Gastroesophageal sphincter (tissue), 4 donors: ENCODE results near the gene STAC2. TPM values are rescaled to one million over a fixed set of nuclear protein-coding genes. Genes with fewer than 3 reads are reported as not detected.

Experiments used
- ATAC-seq: fragments of 150-250 bp; one replicate; pipeline ENCODE4 v1.9.1; 2016; ENCODE audit warnings: mild to moderate bottlenecking, moderate library complexity
- H3K27ac ChIP-seq, 4 donors: fragments of 200-600 bp; sonication (generic) in 3 of 4; 1 replicate in 3 of 4; 2 replicates in 1 of 4; pipeline ENCODE4 v1.5.1; 2016 to 2019
- H3K27me3 ChIP-seq: fragments of 200-600 bp; sonication (generic); one replicate; pipeline ENCODE4 v1.5.1; 2019
- H3K36me3 ChIP-seq, 2 donors: fragments of 200-600 bp; sonication (generic); one replicate each; pipeline ENCODE4 v1.5.1; 2019; ENCODE audit warnings: control low read depth in 1 of 2
- H3K4me1 ChIP-seq, 3 donors: fragments of 200-600 bp; sonication (generic); 1 replicate in 2 of 3; 2 replicates in 1 of 3; pipeline ENCODE4 v1.5.1; 2016 to 2019; ENCODE audit warnings: control low read depth in 2 of 3
- H3K4me3 ChIP-seq, 2 donors: fragments of 200-600 bp; sonication (generic); one replicate each; pipeline ENCODE4 v1.5.1; 2019; ENCODE audit warnings: mild to moderate bottlenecking in 1 of 2, moderate library complexity in 1 of 2
- H3K9me3 ChIP-seq, 3 donors: fragments of 200-600 bp; sonication (generic); one replicate each; pipeline ENCODE4 v1.5.1; 2017 to 2019; ENCODE audit warnings: control low read depth in 2 of 3
- CTCF ChIP-seq, 4 experiments: fragments of 200-600 bp in 2 of 4; fragments of 450-650 bp in 2 of 4; sonication (generic) in 1 of 4; IDR thresholded peaks; one replicate each; pipeline ENCODE4 v1.5.1; 2017 to 2019; ENCODE audit warnings: antibody characterized with exemption in 4 of 4, mild to moderate bottlenecking in 2 of 4, moderate library complexity in 2 of 4
- EP300 ChIP-seq: sonication (generic); formaldehyde crosslinking; IDR thresholded peaks from one replicate; pipeline ENCODE4 v1.6.1; 2017; ENCODE audit warnings: antibody characterized with exemption, mild to moderate bottlenecking
- POLR2A ChIP-seq, 2 donors: fragments of 450-650 bp; IDR thresholded peaks; one replicate each; pipeline ENCODE4 v1.6.1; 2017; ENCODE audit warnings: antibody characterized with exemption in 2 of 2, mild to moderate bottlenecking in 2 of 2, moderate library complexity in 1 of 2
- POLR2AphosphoS5 ChIP-seq: sonication (generic); formaldehyde crosslinking; IDR thresholded peaks from one replicate; pipeline ENCODE4 v1.6.1; 2017; ENCODE audit warnings: antibody characterized with exemption
- WGBS, 2 donors: methylation state at CpG; one replicate each; pipeline ENCODE4 v1.1.5; 2018; ENCODE audit warnings: low coverage in 1 of 2; 5-methylcytosine and 5-hydroxymethylcytosine counted together
- total RNA-seq, 4 donors: library from RNA; depleted of rRNA; stranded (reverse); fragments of >200 nt; gene quantifications; one replicate each; pipeline ENCODE4 v1.1.0, GENCODE V29; 2016

The STAC2 gene
- total RNA-seq, 4 donors from 2014 or later = 0.13 to 0.57 TPM; not detected in 2

- peaks cover 54% of the 10 kb centered on the region for H3K27me3 ChIP-seq
- TF ChIP-seq POLR2A (IDR thresholded peaks at IDR 0.05) (no peak), CTCF (IDR thresholded peaks at IDR 0.05) (no peak), POLR2AphosphoS5 (no peak), EP300 (no peak)
- H3K4me1 ChIP-seq = peaks cover 0 to 23% (median 18%) of the 10 kb centered on the region in 3 donors
- 50 to 100% methylated on average over 1 of the region's 9 CpGs for WGBS, 2 donors
- no peaks in the 10 kb centered on the region for H3K9me3 ChIP-seq
- ATAC-seq = no peak
- H3K36me3 ChIP-seq = no peaks in the 10 kb centered on the region
- no peak overlapping the region for H3K4me3 ChIP-seq
- H3K27ac ChIP-seq = no peak overlapping the region
Measured at GRCh38 chr17:39222866-39223834, 2.6 kb downstream of the STAC2 start.

GRCh38 chr17:39222151-39222550, 3.6 kb downstream of the STAC2 start:
- H3K27me3 ChIP-seq = peaks cover 53% of the 10 kb centered on the region
- WGBS, 2 donors = no CpG with 5 or more reads among the region's 7 CpGs
- no peak for ATAC-seq
- no peaks in the 10 kb centered on the region for H3K9me3 ChIP-seq
- no peak overlapping the region for H3K4me3 ChIP-seq
- no peak for TF ChIP-seq CTCF (IDR thresholded peaks at IDR 0.05)
- no peak for TF ChIP-seq EP300
- no peak for TF ChIP-seq POLR2AphosphoS5
- TF ChIP-seq POLR2A (IDR thresholded peaks at IDR 0.05) = no peak
- peaks cover 0 to 23% (median 18%) of the 10 kb centered on the region in 3 donors for H3K4me1 ChIP-seq
- H3K27ac ChIP-seq = no peak overlapping the region
- no peaks in the 10 kb centered on the region for H3K36me3 ChIP-seq

- Histone ChIP-seq H3K9me3 (no peaks in the 10 kb centered on the region), H3K36me3 (no peaks in the 10 kb centered on the region), H3K27ac (no peak overlapping the region), H3K27me3 (peaks cover 53% of the 10 kb centered on the region), H3K4me3 (no peak overlapping the region), H3K4me1 (peaks cover 0 to 23% (median 18%) of the 10 kb centered on the region in 3 donors)
- ATAC-seq = no peak
- TF ChIP-seq POLR2AphosphoS5 = no peak
- no peak for TF ChIP-seq EP300
- no peak for TF ChIP-seq CTCF (IDR thresholded peaks at IDR 0.05)
- TF ChIP-seq POLR2A (IDR thresholded peaks at IDR 0.05) = no peak
- no CpG with 5 or more reads among the region's 6 CpGs for WGBS, 2 donors
Measured at GRCh38 chr17:39221572-39221971, 4.2 kb downstream of the STAC2 start.

GRCh38 chr17:39219647-39220154, 6.0 kb downstream of the STAC2 start:
- H3K9me3 ChIP-seq = no peaks in the 10 kb centered on the region
- H3K27me3 ChIP-seq = peaks cover 41% of the 10 kb centered on the region
- no peak overlapping the region for H3K27ac ChIP-seq
- H3K36me3 ChIP-seq = no peaks in the 10 kb centered on the region
- WGBS, 2 donors = no CpG with 5 or more reads among the region's 8 CpGs
- H3K4me3 ChIP-seq = no peak overlapping the region
- H3K4me1 ChIP-seq = peaks cover 0 to 4% (median 2%) of the 10 kb centered on the region in 3 donors
- TF ChIP-seq CTCF (IDR thresholded peaks at IDR 0.05) (no peak), EP300 (no peak), POLR2AphosphoS5 (no peak), POLR2A (IDR thresholded peaks at IDR 0.05) (no peak)
- no peak for ATAC-seq
